Small intestine (tissue), 7 donors: ENCODE measurements around the gene IRF4. TPM values are rescaled to one million over a fixed set of nuclear protein-coding genes. Genes with fewer than 3 reads are reported as not detected.

Experiments used
- DNase-seq, 2 donors: peaks; one replicate each; pipeline versions ENCODE4 v3.0.0 to v3.0.0-alpha.2; 2013
- FAIRE-seq: peaks from 2 replicates; lab custom pipeline; 2012; peaks lifted over from hg19 to GRCh38; lab: Jason Lieb, UNC
- H3K27ac ChIP-seq, 3 donors: one replicate each; pipeline ENCODE4 v1.5.1; 2013; ENCODE audit warnings: low read length in 2 of 3, mild to moderate bottlenecking in 2 of 3, control low read depth in 1 of 3, inconsistent platforms in 1 of 3, low read depth in 1 of 3, moderate library complexity in 1 of 3
- H3K27me3 ChIP-seq, 3 donors: one replicate each; pipeline ENCODE4 v1.6.1; 2013; ENCODE audit warnings: low read length in 3 of 3, inconsistent platforms in 1 of 3; ENCODE audit not compliant: control insufficient read depth in 3 of 3, insufficient read depth in 3 of 3
- H3K36me3 ChIP-seq, 3 donors: one replicate each; pipeline ENCODE4 v1.6.1; 2013; ENCODE audit warnings: low read length in 3 of 3, inconsistent platforms in 1 of 3, low read depth in 1 of 3, mild to moderate bottlenecking in 1 of 3, moderate library complexity in 1 of 3; ENCODE audit not compliant: control insufficient read depth in 3 of 3, insufficient read depth in 2 of 3
- H3K4me1 ChIP-seq, 3 donors: one replicate each; pipeline ENCODE4 v1.6.1; 2013; ENCODE audit warnings: low read length in 2 of 3, inconsistent platforms in 1 of 3, low read depth in 1 of 3, mild to moderate bottlenecking in 1 of 3, moderate library complexity in 1 of 3; ENCODE audit not compliant: control insufficient read depth in 3 of 3, insufficient read depth in 2 of 3
- H3K4me3 ChIP-seq, 3 donors: one replicate each; pipeline ENCODE4 v1.5.1; 2013; ENCODE audit warnings: low read length in 3 of 3, control low read depth in 1 of 3, inconsistent platforms in 1 of 3, low read depth in 1 of 3, mild to moderate bottlenecking in 1 of 3, moderate library complexity in 1 of 3
- H3K9me3 ChIP-seq, 2 donors: one replicate each; pipeline ENCODE4 v1.6.1; 2013; ENCODE audit warnings: low read depth in 1 of 2, low read length in 1 of 2; ENCODE audit not compliant: control insufficient read depth in 2 of 2, insufficient read depth in 1 of 2
- WGBS, 3 donors: extraction: QIAGEN DNeasy Blood & Tissue Kit; methylation state at CpG; one replicate each; pipeline ENCODE4 v1.1.7; 2013; 5-methylcytosine and 5-hydroxymethylcytosine counted together
- polyA plus RNA-seq, 4 donors: library from polyadenylated mRNA; stranded (reverse) in 3 of 4; unstranded in 1 of 4; fragments of 200-250 nt in 3 of 4; fragments of 120-200 nt in 1 of 4; gene quantifications; one replicate each; pipeline versions ENCODE4 v1.2.1 to v1.2.3, GENCODE V29; 2013
- donor health status: healthy with polysubstance abuse.
- donor health status: control.
- donor health status: control.
- donor health status: Bipolar disorder and iron deficiency.
- donor health status: healthy.

IRF4 gene
- polyA plus RNA-seq, 4 donors: 0.16 to 3.5 (median 1.4) TPM; not detected in 1

DNA sequence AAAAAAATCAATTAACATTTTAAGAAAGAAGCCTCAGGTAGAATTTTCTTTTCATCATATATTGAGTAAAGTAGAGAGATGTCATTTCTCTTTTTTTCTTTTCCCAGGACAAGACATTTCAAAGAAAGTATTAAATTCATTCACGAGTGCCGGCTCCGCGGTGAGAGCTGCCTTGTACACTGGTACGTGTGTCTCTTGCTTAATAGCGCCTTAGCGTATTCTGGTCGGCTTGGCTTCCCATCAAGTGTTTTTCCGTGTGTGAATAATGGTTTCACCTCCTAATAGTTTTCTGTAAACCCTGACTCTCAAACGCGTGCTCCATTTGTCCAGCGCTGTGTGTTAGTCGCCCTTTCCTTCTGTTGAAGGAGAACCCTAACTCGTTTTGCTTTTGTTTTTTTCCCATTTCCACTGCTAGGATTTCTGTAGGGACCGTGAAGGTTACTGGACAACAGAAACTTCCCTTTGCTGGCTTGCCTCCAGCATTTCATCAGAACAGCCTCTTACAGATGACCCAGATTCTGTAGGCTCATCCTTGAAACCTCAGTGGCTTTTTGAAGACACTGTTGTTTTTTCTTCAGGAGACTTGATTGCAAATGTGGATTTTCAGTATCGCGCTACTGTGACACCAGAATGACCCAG lies 45.7 kb upstream of the IRF4 start:
- H3K4me1 ChIP-seq: no peaks in the 10 kb centered on the region
- no peak overlapping the region for H3K4me3 ChIP-seq
- no peak overlapping the region for H3K27ac ChIP-seq
- no peaks in the 10 kb centered on the region for H3K27me3 ChIP-seq
- no peak for DNase-seq
- no peak for FAIRE-seq
- H3K36me3 ChIP-seq: peaks cover 0 to 39% (median 0%) of the 10 kb centered on the region in 3 donors
- peaks cover 1 to 6% of the 10 kb centered on the region in 2 donors for H3K9me3 ChIP-seq
- 89 to 92% (median 92%) methylated on average over 17 of the region's 17 CpGs for WGBS, 3 donors

GRCh38 chr6:346386-347030 lies 45.0 kb upstream of the IRF4 start:
- H3K9me3 ChIP-seq: peaks cover 1 to 5% of the 10 kb centered on the region in 2 donors
- DNase-seq (no peak), FAIRE-seq (no peak)
- no peaks in the 10 kb centered on the region for H3K4me1 ChIP-seq
- no peak overlapping the region for H3K27ac ChIP-seq
- no peak overlapping the region for H3K4me3 ChIP-seq
- WGBS, 3 donors: 75 to 83% (median 80%) methylated on average over 10 of the region's 10 CpGs
- no peaks in the 10 kb centered on the region for H3K27me3 ChIP-seq
- H3K36me3 ChIP-seq: peaks cover 0 to 32% (median 0%) of the 10 kb centered on the region in 3 donors

GRCh38 chr6:347232-347631 lies 44.3 kb upstream of the IRF4 start:
- no peak overlapping the region for H3K4me3 ChIP-seq
- peaks cover 0 to 31% (median 0%) of the 10 kb centered on the region in 3 donors for H3K36me3 ChIP-seq
- no peaks in the 10 kb centered on the region for H3K27me3 ChIP-seq
- WGBS, 3 donors: 88 to 92% (median 88%) methylated on average over 4 of the region's 4 CpGs
- H3K4me1 ChIP-seq: no peaks in the 10 kb centered on the region
- no peak for DNase-seq
- FAIRE-seq: no peak
- no peak overlapping the region for H3K27ac ChIP-seq
- peaks cover 1 to 3% of the 10 kb centered on the region in 2 donors for H3K9me3 ChIP-seq

GRCh38 chr6:347951-348859 lies 43.3 kb upstream of the IRF4 start:
- 94% methylated on average over 27 of the region's 27 CpGs for WGBS, 3 donors
- peaks cover 0 to 29% (median 0%) of the 10 kb centered on the region in 3 donors for H3K36me3 ChIP-seq
- DNase-seq (no peak), FAIRE-seq (no peak)
- H3K27me3 ChIP-seq: no peaks in the 10 kb centered on the region
- no peak overlapping the region for H3K4me3 ChIP-seq
- no peak overlapping the region for H3K27ac ChIP-seq
- peaks cover 0 to 3% of the 10 kb centered on the region in 2 donors for H3K9me3 ChIP-seq
- no peaks in the 10 kb centered on the region for H3K4me1 ChIP-seq

DNA sequence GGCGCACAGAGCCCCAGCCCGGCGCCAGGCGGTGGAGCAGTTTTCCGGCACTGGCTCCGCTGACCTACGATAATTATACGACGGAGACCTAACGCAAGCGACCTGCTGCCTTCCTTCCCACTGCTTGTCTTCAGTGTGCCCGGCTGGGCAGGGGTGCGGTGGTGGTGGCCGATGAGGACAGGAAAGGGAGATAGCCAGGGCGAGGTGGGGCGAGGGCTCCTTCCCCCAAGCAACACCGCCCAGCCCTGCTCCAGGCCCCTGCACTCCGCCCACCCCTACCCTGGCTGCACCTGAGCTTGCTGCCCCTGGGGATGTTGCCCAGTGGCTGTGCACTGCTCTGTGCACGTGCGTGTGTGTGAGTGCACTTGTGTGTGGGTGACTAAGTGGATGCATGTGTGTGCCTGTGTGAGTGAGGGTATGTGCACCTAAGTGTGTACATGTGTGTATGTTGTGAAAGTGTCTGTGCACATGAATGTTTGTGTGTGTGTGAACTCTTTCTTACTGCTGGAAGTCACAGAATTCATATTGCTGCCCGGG lies 42.6 kb upstream of the IRF4 start:
- FAIRE-seq (no peak), DNase-seq (no peak)
- Histone ChIP-seq H3K27me3 (no peaks in the 10 kb centered on the region), H3K27ac (no peak overlapping the region), H3K4me3 (no peak overlapping the region), H3K36me3 (peaks cover 0 to 29% (median 0%) of the 10 kb centered on the region in 3 donors), H3K9me3 (no peaks in the 10 kb centered on the region), H3K4me1 (no peaks in the 10 kb centered on the region)
- WGBS, 3 donors: 89 to 92% (median 90%) methylated on average over 21 of the region's 21 CpGs

- Histone ChIP-seq H3K27ac (no peak overlapping the region), H3K36me3 (peaks cover 0 to 29% (median 0%) of the 10 kb centered on the region in 3 donors), H3K9me3 (no peaks in the 10 kb centered on the region), H3K4me1 (no peaks in the 10 kb centered on the region), H3K27me3 (no peaks in the 10 kb centered on the region), H3K4me3 (no peak overlapping the region)
- no peak for FAIRE-seq
- DNase-seq: no peak
- 81 to 84% (median 82%) methylated on average over 6 of the region's 6 CpGs for WGBS, 3 donors
Measured at GRCh38 chr6:349491-349921, 42.0 kb upstream of the IRF4 start.

- FAIRE-seq (no peak), DNase-seq (no peak)
- Histone ChIP-seq H3K4me3 (no peak overlapping the region), H3K9me3 (no peaks in the 10 kb centered on the region), H3K27ac (no peak overlapping the region), H3K4me1 (no peaks in the 10 kb centered on the region), H3K36me3 (peaks cover 0 to 29% (median 0%) of the 10 kb centered on the region in 3 donors), H3K27me3 (no peaks in the 10 kb centered on the region)
- WGBS, 3 donors: 91 to 93% (median 93%) methylated on average over 9 of the region's 9 CpGs
Measured at GRCh38 chr6:350371-350770, 41.2 kb upstream of the IRF4 start.
